Activated CD4-positive, alpha-beta T cell treated with anti-CD3 and anti-CD28 coated beads for 24 hours (primary cell): Measurements from ENCODE around the gene COX11.

ENCODE experiments used
- DNase-seq, 2 donors: peaks; one replicate each; pipeline ENCODE4 v3.0.0-alpha.2; 2020; ENCODE audit warnings: low read depth in 2 of 2

COX11 gene

DNA sequence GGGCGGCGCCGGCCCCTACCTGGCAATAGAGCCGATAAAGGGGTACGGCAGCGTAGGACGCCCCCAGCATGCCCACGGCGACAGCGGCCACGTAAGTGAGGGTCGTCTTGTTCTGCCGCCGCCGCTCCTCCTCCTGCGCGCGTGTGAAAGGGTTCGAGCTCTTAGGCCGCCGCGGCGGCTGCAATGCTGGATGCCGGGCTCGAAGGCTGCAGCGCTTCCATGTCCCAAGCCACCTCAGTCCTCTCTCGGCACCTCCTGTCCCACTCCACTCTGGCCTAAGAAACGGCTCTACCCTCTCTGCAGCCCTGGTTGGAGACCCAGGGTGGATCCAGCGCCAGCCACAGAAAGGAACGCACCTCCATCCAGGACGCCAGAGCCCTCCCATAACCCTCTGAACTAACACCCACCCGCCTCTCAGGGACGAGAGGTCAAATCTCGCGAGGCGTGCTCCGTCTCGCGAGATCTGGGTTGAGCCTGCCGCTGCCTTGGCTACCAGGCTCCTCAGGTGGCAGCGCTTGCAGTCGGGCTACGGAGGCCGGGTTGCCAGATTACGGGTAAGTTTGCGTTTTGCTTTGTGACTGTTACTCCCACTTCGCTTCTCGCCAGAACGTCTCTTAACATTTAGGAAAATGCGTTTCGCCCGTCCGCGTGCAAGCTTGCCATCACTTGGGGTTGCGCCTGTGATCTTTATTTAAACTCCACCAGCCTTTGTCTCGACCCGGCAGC, at the start of gene COX11, which contains the start of gene STXBP4:
Gene COX11, minus strand, starts transcription at position 393 of the 726 bp plus-strand sequence. Its CDS starts 8 bp downstream, at position 385.
Gene STXBP4, plus strand, starts transcription at position 504 of the 726 bp plus-strand sequence. CDS start 17,455 bp downstream, outside the sequence.
- DNase-seq: peak; percentile 87 to 90

- DNase-seq: no peak
Measured at GRCh38 chr17:55005520-55005919, 37.1 kb upstream of the COX11 start.

GRCh38 chr17:55004484-55004883, 36.0 kb upstream of the COX11 start:
- no peak for DNase-seq

GRCh38 chr17:55002458-55002857, 34.0 kb upstream of the COX11 start:
- no peak for DNase-seq

DNA sequence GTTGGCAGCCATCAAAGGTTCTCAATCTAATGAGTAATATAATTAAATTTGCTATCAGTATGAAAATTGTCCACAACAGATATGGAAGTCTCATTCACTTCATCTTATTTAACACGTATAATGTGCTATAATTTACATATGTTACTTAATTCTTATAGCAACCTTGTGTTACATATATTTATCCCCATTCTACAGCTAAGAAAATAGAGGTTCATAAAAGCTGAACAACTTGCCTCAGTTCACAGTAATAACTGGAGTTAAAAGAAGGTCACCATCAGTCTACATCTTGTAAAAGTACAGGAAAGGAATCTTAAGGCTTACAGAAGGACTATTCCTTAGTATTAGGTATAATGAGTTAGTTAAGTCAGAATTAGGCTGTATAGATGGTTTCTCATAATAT, 28.0 kb upstream of the COX11 start:
- DNase-seq: no peak

DNA sequence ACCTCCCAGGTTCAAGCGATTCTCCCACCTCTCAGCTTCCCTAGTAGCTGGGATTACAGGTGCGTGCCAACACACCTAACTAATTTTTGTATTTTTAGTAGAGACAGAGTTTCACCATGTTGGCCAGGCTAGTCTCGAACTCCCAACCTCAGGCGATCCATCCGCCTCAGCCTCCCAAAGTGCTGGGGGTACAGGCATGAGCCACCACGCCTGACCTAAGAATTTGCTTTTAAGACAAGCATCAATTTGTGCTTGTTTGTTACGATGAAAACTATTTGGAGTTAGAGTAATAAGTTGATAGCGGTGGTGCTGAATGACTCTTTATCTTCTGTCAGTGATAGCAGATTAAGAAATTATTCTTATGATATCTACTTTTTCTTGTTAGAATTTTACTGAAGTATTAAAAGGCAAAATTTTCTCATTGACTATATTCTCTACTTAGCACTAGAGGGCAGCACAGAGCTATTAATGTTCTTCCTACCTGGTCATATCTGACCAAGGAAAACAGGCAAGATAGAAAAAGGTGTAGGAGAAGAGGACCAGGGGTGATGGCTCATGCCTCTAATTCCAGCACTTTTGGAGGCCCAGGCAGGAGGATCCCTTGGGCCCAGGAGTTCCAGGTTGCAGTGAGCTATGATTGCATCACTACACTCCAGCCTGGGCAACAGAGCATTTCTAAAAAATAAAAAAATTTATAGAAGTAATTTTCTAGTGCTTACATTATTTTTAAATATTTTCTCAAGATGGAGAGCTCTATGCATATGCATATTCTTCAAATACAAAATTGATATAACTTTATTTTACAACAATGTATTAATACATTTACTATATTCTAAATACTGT, 24.6 kb upstream of the COX11 start:
- DNase-seq: no peak

GRCh38 chr17:54991567-54991966, 23.1 kb upstream of the COX11 start:
- DNase-seq: no peak

DNA sequence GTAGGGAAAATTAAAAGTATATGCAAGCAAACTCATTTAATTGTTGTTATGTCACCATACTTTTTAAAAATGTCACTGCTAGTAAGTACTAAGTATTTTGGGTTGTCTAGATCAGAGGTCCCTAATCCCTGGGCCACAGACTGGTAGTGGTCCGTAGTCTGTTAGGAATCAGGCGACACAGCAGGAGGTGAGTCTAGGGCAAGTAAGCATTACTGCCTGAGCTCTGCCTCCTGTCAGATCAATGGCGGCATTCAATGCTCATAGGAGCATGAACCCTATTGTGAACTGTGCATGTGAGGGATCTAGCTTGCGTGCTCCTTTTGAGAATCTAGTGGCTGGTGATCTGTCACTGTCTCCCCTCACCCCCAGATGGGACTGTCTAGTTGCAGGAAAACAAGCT, 21.7 kb upstream of the COX11 start:
- no peak for DNase-seq

DNA sequence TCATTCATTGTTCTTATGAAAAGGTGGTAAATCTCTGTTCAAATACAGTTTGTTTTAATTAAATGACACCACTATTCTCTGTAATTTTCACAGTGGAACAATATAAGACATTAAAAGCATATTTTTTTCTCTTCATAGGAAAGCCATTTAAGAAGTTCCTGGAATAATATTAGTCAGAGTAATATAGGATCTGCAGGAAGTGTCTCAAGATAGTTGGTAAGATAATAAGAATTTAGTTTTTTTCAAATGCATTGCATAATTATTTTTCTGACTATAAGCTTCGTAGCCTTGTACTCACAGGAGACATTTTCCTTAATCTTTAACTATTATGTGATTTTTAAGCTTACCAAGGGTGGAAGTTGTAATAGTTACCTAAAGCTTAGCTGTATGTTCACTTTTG, 17.0 kb upstream of the COX11 start:
- DNase-seq: no peak

DNA sequence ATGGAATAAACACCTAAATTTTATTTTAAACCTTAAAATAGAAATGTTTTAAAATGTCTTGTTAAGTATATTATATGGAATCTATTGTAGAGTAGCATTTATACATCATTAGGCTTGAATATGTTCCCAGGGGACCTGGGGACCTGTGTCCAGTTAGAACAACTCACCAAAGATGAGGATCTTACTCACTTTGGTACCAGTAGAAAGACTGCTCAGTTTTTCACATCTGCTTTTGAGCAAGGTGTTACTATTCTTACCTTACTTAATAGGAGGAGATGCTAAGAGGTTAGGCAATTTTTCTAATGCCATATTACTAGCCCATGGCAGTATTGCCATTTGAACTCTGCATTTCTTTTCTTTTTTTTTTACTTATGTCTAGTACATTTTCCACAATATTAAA, 14.8 kb upstream of the COX11 start:
- no peak for DNase-seq

GRCh38 chr17:54982399-54982798, 13.9 kb upstream of the COX11 start:
- no peak for DNase-seq

DNA sequence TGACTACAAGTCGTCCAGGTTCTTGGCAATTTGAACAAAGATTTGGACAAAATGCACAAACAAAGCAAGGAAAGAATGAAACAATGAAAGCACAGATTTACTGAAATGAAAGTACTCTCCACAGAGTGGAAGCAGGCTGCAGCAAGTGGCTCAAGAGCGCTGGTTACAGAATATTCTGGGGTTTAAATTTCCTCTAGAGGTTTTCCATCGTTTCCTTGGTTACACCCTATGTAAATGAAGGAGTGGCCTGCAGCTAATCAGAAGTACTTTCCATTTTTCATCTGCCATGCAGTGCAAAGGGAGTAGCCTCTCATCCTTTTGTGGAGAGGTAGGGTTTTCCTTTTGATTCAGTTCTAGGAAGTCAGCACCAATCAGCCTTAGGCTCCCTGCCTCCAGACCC, 11.9 kb upstream of the COX11 start:
- DNase-seq: no peak

GRCh38 chr17:54979657-54980056, 11.2 kb upstream of the COX11 start:
- DNase-seq: no peak

- no peak for DNase-seq
Measured at GRCh38 chr17:54977744-54978143, 9.3 kb upstream of the COX11 start.

DNA sequence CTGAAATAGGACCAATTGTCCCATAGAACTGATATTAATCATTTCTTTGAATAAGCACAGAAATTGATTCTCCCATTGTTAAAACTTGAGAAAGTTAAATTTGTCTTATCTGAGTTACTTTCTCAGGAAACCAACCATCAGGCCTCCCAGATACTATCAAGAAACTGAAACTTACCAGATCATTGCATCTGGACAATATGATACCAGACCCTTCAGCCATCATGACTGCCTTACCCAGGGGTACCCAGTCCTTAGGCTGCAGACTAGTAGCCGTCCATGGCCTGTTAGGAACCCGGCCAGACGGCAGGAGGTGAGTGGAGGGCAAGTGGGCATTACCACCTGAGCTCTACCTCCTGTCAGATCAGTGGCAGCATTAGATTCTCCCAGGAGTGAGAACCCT, 7.9 kb upstream of the COX11 start:
- DNase-seq: no peak

- DNase-seq: no peak
Measured at GRCh38 chr17:54974759-54975158, 6.3 kb upstream of the COX11 start.

GRCh38 chr17:54972406-54973138, 4.1 kb upstream of the COX11 start:
- no peak for DNase-seq

GRCh38 chr17:54971901-54972300, 3.4 kb upstream of the COX11 start:
- DNase-seq: no peak

DNA sequence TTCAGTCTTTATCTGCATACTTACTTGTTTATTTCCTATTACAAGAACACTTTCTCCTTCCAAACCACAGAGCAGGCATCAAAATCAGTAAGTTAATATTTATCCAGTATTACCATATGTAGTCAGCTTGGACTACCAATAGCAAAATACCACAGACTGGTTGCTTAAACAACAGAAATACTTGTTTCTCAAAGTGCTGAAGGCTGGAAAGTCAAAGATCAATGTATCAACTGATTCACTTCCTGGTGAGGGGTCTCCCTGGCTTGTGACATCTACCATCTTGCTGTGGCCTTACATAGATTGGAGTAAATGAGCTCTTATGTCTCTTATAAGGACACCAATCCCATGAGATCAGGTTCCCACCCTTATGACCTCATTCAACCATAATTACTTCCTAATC, 2.7 kb upstream of the COX11 start:
- DNase-seq: no peak

DNA sequence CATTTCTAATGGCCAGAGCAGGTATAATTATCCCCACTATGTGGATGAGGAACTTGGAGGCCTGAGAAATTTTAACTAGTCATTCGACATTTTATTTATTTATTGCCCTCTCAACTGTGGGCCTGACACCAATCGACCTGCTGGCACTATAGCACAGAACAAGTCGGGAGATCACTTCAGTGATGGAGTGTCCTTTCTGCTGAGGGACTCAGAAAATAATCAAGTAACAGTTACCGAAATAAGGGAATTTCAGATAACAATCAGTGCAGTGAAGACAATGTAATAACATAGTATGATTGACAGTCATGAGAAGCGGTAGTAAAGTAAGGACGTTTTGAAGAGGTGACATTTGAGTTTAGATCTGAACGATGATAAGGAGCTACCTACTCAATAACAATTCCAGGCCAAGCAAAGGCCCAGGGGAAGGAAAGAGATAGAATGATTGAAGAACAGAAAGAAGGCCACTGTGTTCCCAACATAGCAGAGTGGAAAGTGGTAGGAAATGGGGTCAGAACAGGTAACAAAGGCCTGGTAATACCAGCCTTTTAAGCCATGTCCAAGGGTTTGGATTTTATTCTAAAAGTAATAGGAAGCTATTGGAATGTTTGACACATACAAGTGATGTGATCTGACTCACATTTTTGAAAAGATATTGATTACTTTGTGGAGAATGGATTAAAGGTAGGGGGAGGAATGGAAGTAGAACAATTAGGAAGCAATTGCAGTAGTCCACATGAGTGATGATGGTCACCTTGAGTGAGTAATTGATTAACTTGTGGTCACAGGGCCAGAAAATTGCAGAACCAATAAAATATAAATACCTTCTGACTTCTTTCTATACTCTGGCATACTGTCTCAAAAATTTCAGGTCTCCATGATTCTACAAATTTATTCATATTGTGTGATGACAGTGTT, 1.5 kb upstream of the COX11 start:
- DNase-seq: no peak

DNA sequence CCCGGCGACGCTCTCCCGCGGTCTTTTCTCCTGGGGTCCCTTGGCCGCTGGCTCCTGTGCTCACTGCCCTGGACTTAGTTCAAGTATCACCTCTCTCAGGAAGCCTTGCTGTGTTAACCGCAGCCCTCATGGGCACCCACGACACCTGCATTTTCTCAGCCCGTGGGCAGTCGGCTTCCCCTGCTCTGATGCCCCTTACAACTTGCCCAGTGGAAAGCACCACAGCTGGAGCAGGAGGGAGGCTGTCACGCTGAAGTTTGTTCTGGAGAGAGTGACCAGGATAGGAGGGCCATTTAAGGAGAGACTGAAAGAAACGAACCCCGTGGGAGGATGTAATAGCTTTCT, 506 bp upstream of the COX11 start:
- DNase-seq: no peak
